AG04450 (cell line): ENCODE results near the gene NKX2-4. TPM values are rescaled to one million over a fixed set of nuclear protein-coding genes. Genes with fewer than 3 reads are reported as not detected.

Source experiments
- CTCF ChIA-PET: fragments of 300-600, 350-600 bp; formaldehyde crosslinking; extraction: SDS; loops from one replicate; lab custom pipeline; 2022; ENCODE audit warnings: antibody characterized with exemption, inconsistent platforms; lab: Charles Lee
- POLR2A ChIA-PET: fragments of 350-600 bp; formaldehyde crosslinking; extraction: SDS; loops from one replicate; lab custom pipeline; 2021; ENCODE audit warnings: antibody characterized with exemption, inconsistent platforms; lab: Yijun Ruan, JAX
- DNase-seq: peaks from one replicate; pipeline ENCODE4 v3.0.0-alpha.2; 2011; ENCODE audit warnings: low read depth, low spot score
- H3K27ac ChIP-seq: one replicate; pipeline ENCODE4 v1.5.1; 2012; ENCODE audit warnings: low read depth, low read length, control low read depth
- H3K27me3 ChIP-seq: one replicate; pipeline ENCODE4 v1.6.0; 2012; ENCODE audit warnings: low read length; ENCODE audit not compliant: control insufficient read depth, insufficient read depth
- H3K4me3 ChIP-seq: 2 replicates; pipeline ENCODE4 v1.5.1; 2011; ENCODE audit warnings: mild to moderate bottlenecking, low read depth, low read length, control low read depth
- H3K9me3 ChIP-seq: 2 replicates; pipeline ENCODE4 v1.5.1; 2012; ENCODE audit warnings: low read length; ENCODE audit not compliant: control insufficient read depth, insufficient read depth
- polyA plus RNA-seq: library from polyadenylated mRNA; depleted of rRNA; stranded (reverse); fragments of >200 nt; gene quantifications from 2 replicates; pipeline ENCODE4 v1.2.3, GENCODE V29; 2011
- TF ChIP-seq, protein P1 (sequence below): IDR thresholded peaks from 2 replicates; pipeline ENCODE4 v1.5.1; 2011; ENCODE audit warnings: low read depth, low read length, control low read depth, inconsistent platforms

Gene NKX2-4
- polyA plus RNA-seq, 1 experiment: not detected

DNA sequence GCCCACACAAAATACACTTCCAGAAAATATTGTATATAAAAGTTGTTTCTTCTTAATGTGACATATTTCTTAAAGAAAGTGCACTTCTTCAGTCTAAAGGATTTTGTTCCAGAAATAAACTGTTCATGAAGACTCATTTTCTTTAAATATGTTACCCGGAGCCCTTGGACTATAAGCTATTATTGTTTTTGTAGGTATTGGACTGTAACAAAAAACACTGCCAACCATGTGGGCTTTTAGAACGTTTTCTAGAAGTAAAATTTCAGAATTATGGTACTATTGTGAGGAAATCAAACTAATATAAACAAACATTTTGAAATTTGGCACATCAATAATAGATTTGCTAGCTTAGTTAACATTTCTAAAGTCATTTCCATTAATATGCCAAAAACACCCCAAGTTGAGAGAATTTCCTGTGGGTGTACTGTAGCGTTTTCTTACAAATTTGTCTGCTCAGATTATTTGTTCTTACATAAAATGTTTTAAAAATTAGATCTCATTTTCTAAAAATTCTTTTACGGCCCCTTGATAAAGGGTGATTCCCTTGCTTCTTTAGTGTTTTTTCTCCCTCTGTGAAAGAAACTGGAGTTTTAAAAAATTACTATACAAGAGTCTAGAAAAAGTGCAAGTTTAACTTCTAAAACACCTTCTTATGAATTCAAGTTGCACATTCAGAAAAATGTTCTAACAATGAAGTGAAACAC lies 3.4 kb downstream of the NKX2-4 start:
- TF ChIP-seq, protein P1, sequence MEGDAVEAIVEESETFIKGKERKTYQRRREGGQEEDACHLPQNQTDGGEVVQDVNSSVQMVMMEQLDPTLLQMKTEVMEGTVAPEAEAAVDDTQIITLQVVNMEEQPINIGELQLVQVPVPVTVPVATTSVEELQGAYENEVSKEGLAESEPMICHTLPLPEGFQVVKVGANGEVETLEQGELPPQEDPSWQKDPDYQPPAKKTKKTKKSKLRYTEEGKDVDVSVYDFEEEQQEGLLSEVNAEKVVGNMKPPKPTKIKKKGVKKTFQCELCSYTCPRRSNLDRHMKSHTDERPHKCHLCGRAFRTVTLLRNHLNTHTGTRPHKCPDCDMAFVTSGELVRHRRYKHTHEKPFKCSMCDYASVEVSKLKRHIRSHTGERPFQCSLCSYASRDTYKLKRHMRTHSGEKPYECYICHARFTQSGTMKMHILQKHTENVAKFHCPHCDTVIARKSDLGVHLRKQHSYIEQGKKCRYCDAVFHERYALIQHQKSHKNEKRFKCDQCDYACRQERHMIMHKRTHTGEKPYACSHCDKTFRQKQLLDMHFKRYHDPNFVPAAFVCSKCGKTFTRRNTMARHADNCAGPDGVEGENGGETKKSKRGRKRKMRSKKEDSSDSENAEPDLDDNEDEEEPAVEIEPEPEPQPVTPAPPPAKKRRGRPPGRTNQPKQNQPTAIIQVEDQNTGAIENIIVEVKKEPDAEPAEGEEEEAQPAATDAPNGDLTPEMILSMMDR: no peak
- no peak for DNase-seq
- H3K9me3 ChIP-seq: no peaks in the 10 kb centered on the region; the same call in 1 of the 2 replicates
- no peak overlapping the region for H3K4me3 ChIP-seq
- H3K27ac ChIP-seq: no peak overlapping the region
- H3K27me3 ChIP-seq: peaks cover 62% of the 10 kb centered on the region
- CTCF ChIA-PET: interaction anchor here (0.5 to 2.7 kb wide), 2 partner anchors 12 to 158 kb away, joined by 3 to 16 read pairs; no protein-coding TSS in a partner anchor
- POLR2A ChIA-PET: no interaction called here

DNA sequence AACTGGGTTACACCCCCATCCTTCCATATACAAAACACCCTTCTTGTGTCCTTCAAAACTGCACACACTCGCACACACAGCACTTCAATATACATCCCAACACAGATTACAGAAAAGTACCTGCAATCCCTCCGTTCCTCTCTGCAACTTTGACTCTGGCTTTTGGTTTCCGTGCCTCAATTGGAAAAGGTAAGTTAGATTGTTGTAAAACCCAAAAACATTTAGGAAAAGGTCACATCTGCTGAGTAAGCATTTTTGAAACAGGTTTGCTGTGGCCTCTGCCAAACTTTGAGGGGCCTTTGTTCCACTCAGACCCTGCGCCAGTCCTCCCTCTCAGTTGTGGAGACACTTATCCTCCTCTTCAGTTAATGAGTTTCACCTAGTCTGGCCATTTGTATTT lies 4.2 kb downstream of the NKX2-4 start:
- H3K4me3 ChIP-seq: no peak overlapping the region
- CTCF ChIA-PET: interaction anchor here (2.7 kb wide), 1 partner anchor 158 kb away, joined by 16 read pairs; no protein-coding TSS in a partner anchor

DNA sequence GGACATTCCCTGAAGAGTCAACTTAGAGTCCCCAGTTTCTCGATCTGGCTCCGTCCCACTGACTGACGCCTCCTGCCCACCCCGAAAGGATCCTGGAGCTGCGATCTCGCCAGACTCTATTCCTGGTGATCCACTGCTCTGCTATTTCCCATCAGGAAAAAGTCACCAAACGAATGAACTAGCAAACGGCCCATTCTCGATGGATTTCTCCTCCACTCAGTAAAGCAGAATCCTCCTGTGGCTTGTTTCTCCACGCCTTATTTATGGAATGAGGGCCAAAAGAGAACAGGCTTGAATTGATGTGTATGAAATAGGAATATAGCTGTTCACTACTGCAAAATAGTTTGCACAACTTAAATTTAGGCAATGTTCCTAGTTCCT lies 5.4 kb downstream of the NKX2-4 start:
- ChIA-PET POLR2A (interaction anchor here (1.0 kb wide), 1 partner anchor 89 kb away, joined by 3 read pairs; the partner anchor contains the start of gene XRN2), CTCF (interaction anchor here (4.2 kb wide), 1 partner anchor 156 kb away, joined by 33 read pairs; no protein-coding TSS in a partner anchor)
- Histone ChIP-seq H3K27me3 (peaks cover 47% of the 10 kb centered on the region), H3K9me3 (no peaks in the 10 kb centered on the region), H3K27ac (no peak overlapping the region), H3K4me3 (no peak overlapping the region)
- TF ChIP-seq, protein P1: no peak
- DNase-seq: no peak

More for the DNA sequence above, 4.2 kb downstream of the NKX2-4 start:
- DNase-seq: no peak
- H3K27me3 ChIP-seq: peaks cover 56% of the 10 kb centered on the region
- H3K27ac ChIP-seq: no peak overlapping the region
- TF ChIP-seq, protein P1: no peak
- no peaks in the 10 kb centered on the region; the same call in 1 of the 2 replicates for H3K9me3 ChIP-seq
- POLR2A ChIA-PET: no interaction called here

DNA sequence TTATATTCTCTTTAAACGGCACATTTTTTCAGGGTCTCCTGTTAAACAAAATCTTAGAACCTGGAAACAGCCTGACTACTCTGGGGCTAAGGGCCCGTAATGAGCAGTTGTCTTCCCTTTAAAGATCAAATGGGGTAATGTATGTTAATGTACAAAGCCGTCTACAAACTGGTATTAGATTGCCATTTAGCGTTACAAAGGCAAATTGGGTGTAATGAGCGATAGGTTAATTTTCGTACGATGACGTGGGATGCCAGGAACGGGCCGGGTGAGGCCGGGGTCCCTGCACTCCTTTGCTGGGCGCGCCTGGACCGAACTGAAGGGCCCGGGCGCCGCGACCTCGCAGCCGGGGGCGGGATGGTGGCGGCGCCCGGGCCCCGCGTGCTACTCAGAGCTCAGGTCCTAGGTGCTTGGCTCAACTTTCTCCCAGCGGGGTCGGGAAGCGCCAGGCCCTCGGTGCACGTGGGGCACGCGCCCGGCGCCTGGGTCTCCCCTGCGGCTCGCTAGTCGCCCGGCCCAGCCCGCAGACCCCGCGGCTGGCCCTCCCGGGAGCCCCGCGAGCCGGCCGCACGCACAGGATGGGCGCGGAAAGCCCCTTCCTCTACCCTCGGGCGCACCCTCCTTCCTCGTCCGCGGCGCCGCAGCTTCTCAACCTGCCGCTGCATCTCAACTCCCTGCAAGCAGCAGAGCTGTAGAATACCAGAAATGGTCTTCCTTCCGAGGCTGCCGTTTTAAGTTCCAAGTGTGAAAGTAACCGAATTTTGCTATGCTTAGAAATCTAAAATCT lies 5.9 kb downstream of the NKX2-4 start:
- no peak for DNase-seq
- TF ChIP-seq, protein P1: no peak
- no peak overlapping the region for H3K27ac ChIP-seq
- H3K9me3 ChIP-seq: no peaks in the 10 kb centered on the region
- H3K4me3 ChIP-seq: no peak overlapping the region
- peaks cover 47% of the 10 kb centered on the region for H3K27me3 ChIP-seq
- ChIA-PET CTCF (interaction anchor here (4.2 kb wide), 1 partner anchor 155 kb away, joined by 33 read pairs; no protein-coding TSS in a partner anchor), POLR2A (interaction anchor here (1.0 kb wide), 1 partner anchor 88 kb away, joined by 3 read pairs; the partner anchor contains the start of gene XRN2)
